NCI-H446 treated with DMSO at 0.1 percent for 48 hours (cell line): ENCODE results near the gene CSTA.

ENCODE experiments used
- DNase-seq: peaks from one replicate; lab custom pipeline; 2025; lab: John Stamatoyannopoulos, UW

Gene CSTA

GRCh38 chr3:122382888-122383666 lies 58.0 kb downstream of the CSTA start, which contains the start of gene MIX23:
Gene MIX23, minus strand, starts transcription at chr3:122383231. Its CDS starts 7 bp downstream, at chr3:122383224.
- DNase-seq: peak; percentile 81

- peak; percentile 88 for DNase-seq
These were observed 59.0 kb downstream of the CSTA start, which contains the start of gene FAM162A for GRCh38 chr3:122383771-122384697. Gene FAM162A, plus strand, starts transcription at chr3:122384182. Its CDS starts 84 bp downstream, at chr3:122384266.

- no peak for DNase-seq
These were observed 62.7 kb downstream of the CSTA start for GRCh38 chr3:122387709-122388108.

- DNase-seq: no peak
These were observed 64.1 kb downstream of the CSTA start for GRCh38 chr3:122389197-122389596.

GRCh38 chr3:122389892-122390291 lies 64.8 kb downstream of the CSTA start:
- no peak for DNase-seq

- no peak for DNase-seq
These were observed 65.6 kb downstream of the CSTA start for GRCh38 chr3:122390665-122391064.
